ENCODE results near the gene BDH1.

GRCh38 chr3:197555281-197556261, at the start of gene BDH1:
- TF ChIP-seq CTCF (IDR thresholded peaks at IDR 0.05; ENCODE audit: poor library complexity, severe bottlenecking) = peak; percentile 40
- TF ChIP-seq EP300 (conservative IDR thresholded peaks at IDR 0.05; ENCODE audit: poor library complexity, severe bottlenecking) = no peak
- TF ChIP-seq RAD21 (conservative IDR thresholded peaks at IDR 0.05) = no peak
- peak; percentile 0 for TF ChIP-seq TAF1 (IDR thresholded peaks at IDR 0.05; ENCODE audit: low read depth)
- no peak for TF ChIP-seq EZH2 (IDR thresholded peaks at IDR 0.05; ENCODE audit: borderline replicate concordance, insufficient read depth, low read length, poor library complexity, severe bottlenecking)
- peak; percentile 41 for TF ChIP-seq REST (IDR thresholded peaks at IDR 0.05; ENCODE audit: borderline replicate concordance)
- no peak for TF ChIP-seq POLR2AphosphoS5 (IDR thresholded peaks at IDR 0.05)
